WTC11 (cell line): ENCODE results near the gene NUP98. TPM values are rescaled to one million over a fixed set of nuclear protein-coding genes. Genes with fewer than 3 reads are reported as not detected.

Experiments used
- ATAC-seq: fragments of 200-7000 bp; cut with Tn5 transposase; 2 replicates; pipeline ENCODE4 v1.10.0; 2021; ENCODE audit warnings: mild to moderate bottlenecking, moderate library complexity
- CTCF ChIA-PET: fragments of 300-600 bp; sonication (Branson Sonifier 250); formaldehyde crosslinking; loops from one replicate; lab custom pipeline; 2021; ENCODE audit warnings: antibody characterized with exemption; lab: Charles Lee
- POLR2A ChIA-PET: fragments of 350-600 bp; sonication (Branson Sonifier 250); formaldehyde crosslinking; loops from one replicate; lab custom pipeline; 2021; ENCODE audit warnings: antibody characterized with exemption; lab: Charles Lee
- DNase-seq: peaks from one replicate; pipeline ENCODE4 v3.0.0; 2021; ENCODE audit warnings: low spot score
- H3K27ac Mint-ChIP-seq: 2 replicates; pipeline ENCODE4 v1.8.0; 2021; ENCODE audit warnings: mixed read lengths
- H3K27me3 Mint-ChIP-seq: 2 replicates; pipeline ENCODE4 v1.8.0; 2021; ENCODE audit warnings: low read depth, mild to moderate bottlenecking, moderate library complexity, mixed read lengths
- H3K36me3 Mint-ChIP-seq: 2 replicates; pipeline ENCODE4 v1.8.0; 2021; ENCODE audit warnings: mixed read lengths
- H3K4me1 Mint-ChIP-seq: 2 replicates; pipeline ENCODE4 v1.8.0; 2022; ENCODE audit warnings: mixed read lengths
- H3K4me3 Mint-ChIP-seq: 2 replicates; pipeline ENCODE4 v1.8.0; 2021; ENCODE audit warnings: mild to moderate bottlenecking, moderate library complexity, mixed read lengths
- H3K9me3 Mint-ChIP-seq: 2 replicates; pipeline ENCODE4 v1.8.0; 2021; ENCODE audit warnings: mixed read lengths
- ATF6 ChIP-seq: sonication (generic); formaldehyde crosslinking; IDR thresholded peaks from 2 replicates; pipeline ENCODE4 v1.8.1; 2023; ENCODE audit warnings: mild to moderate bottlenecking, missing genetic modification reagents
- CDX4 ChIP-seq: fragments of 250-450 bp; sonication (Bioruptor Pico); IDR thresholded peaks from 2 replicates; pipeline ENCODE4 v1.9.0; 2021; ENCODE audit warnings: moderate library complexity, mild to moderate bottlenecking, inconsistent platforms, borderline replicate concordance
- CREM ChIP-seq: sonication (generic); formaldehyde crosslinking; IDR thresholded peaks from 2 replicates; pipeline ENCODE4 v1.8.1; 2022; ENCODE audit warnings: mild to moderate bottlenecking, missing genetic modification reagents, moderate library complexity
- E2F5 ChIP-seq: sonication (generic); formaldehyde crosslinking; IDR thresholded peaks from 2 replicates; pipeline ENCODE4 v1.8.1; 2022; ENCODE audit warnings: mild to moderate bottlenecking, moderate library complexity, missing genetic modification reagents
- FOXP4 ChIP-seq: sonication (generic); formaldehyde crosslinking; IDR thresholded peaks from 2 replicates; pipeline ENCODE4 v1.8.0; 2022; ENCODE audit warnings: mild to moderate bottlenecking, missing genetic modification reagents
- JAZF1 ChIP-seq: fragments of 250-450 bp; sonication (Bioruptor Pico); IDR thresholded peaks from 2 replicates; pipeline ENCODE4 v1.9.0; 2021; ENCODE audit warnings: moderate library complexity, mild to moderate bottlenecking, inconsistent platforms
- RELA ChIP-seq: sonication (generic); formaldehyde crosslinking; IDR thresholded peaks from 2 replicates; pipeline ENCODE4 v1.8.1; 2022; ENCODE audit warnings: missing genetic modification reagents, mild to moderate bottlenecking, borderline replicate concordance
- SMAD3 ChIP-seq: sonication (generic); formaldehyde crosslinking; IDR thresholded peaks from 2 replicates; pipeline ENCODE4 v1.8.0; 2022; ENCODE audit warnings: missing genetic modification reagents, mild to moderate bottlenecking, borderline replicate concordance
- SOX15 ChIP-seq: fragments of 250-450 bp; sonication (Bioruptor Pico); IDR thresholded peaks from 2 replicates; pipeline ENCODE4 v1.9.0; 2021; ENCODE audit warnings: mild to moderate bottlenecking
- STAT6 ChIP-seq: sonication (generic); formaldehyde crosslinking; conservative IDR thresholded peaks from 2 replicates; pipeline ENCODE4 v1.8.1; 2023; ENCODE audit warnings: mild to moderate bottlenecking, low read depth, missing genetic modification reagents, moderate library complexity
- TCF7 ChIP-seq: sonication (generic); formaldehyde crosslinking; IDR thresholded peaks from 2 replicates; pipeline ENCODE4 v1.8.0; 2022; ENCODE audit warnings: mild to moderate bottlenecking, low read depth, missing genetic modification reagents, moderate library complexity
- TEAD4 ChIP-seq: sonication (generic); formaldehyde crosslinking; IDR thresholded peaks from 2 replicates; pipeline ENCODE4 v1.8.0; 2022; ENCODE audit warnings: mild to moderate bottlenecking, missing genetic modification reagents
- TP53 ChIP-seq: sonication (generic); formaldehyde crosslinking; IDR thresholded peaks from 2 replicates; pipeline ENCODE4 v1.8.1; 2023; ENCODE audit warnings: mild to moderate bottlenecking, missing genetic modification reagents
- ZBTB43 ChIP-seq: sonication (generic); formaldehyde crosslinking; IDR thresholded peaks from 2 replicates; pipeline ENCODE4 v1.8.1; 2023; ENCODE audit warnings: mild to moderate bottlenecking, missing genetic modification reagents
- ZNF317 ChIP-seq: sonication (generic); formaldehyde crosslinking; IDR thresholded peaks from 2 replicates; pipeline ENCODE4 v1.8.1; 2023; ENCODE audit warnings: low read depth, mild to moderate bottlenecking, moderate library complexity, missing genetic modification reagents, borderline replicate concordance
- ZNF425 ChIP-seq: fragments of 250-450 bp; sonication (Bioruptor Pico); conservative IDR thresholded peaks from 2 replicates; pipeline ENCODE4 v1.9.0; 2021; ENCODE audit warnings: mild to moderate bottlenecking
- ZNF671 ChIP-seq: fragments of 250-450 bp; sonication (Bioruptor Pico); IDR thresholded peaks from 2 replicates; pipeline ENCODE4 v1.8.0; 2021; ENCODE audit warnings: mild to moderate bottlenecking
- total RNA-seq: library from RNA; stranded (reverse); gene quantifications from 3 replicates; pipeline ENCODE4 v1.2.3, GENCODE V29; 2021

NUP98 gene
- total RNA-seq, 1 experiment from 2014 or later = 81.4 TPM

GRCh38 chr11:3820971-3821370, 23.6 kb upstream of the NUP98 start:
- TF ChIP-seq TEAD4 (no peak), ZBTB43 (CRISPR knock-in tag) (no peak), SOX15 (CRISPR knock-in tag) (no peak), ZNF671 (no peak), CREM (CRISPR knock-in tag) (no peak), STAT6 (no peak), ATF6 (CRISPR knock-in tag) (no peak), TP53 (CRISPR knock-in tag) (no peak), ZNF425 (no peak), E2F5 (CRISPR knock-in tag) (no peak), JAZF1 (CRISPR knock-in tag) (no peak), CDX4 (no peak), ZNF317 (no peak), RELA (CRISPR knock-in tag) (no peak), SMAD3 (CRISPR knock-in tag) (no peak), FOXP4 (CRISPR knock-in tag) (no peak), TCF7 (CRISPR knock-in tag) (no peak)
- Mint-ChIP-seq H3K27me3 (no peaks in the 10 kb centered on the region), H3K4me1 (peaks cover 26% of the 10 kb centered on the region), H3K36me3 (peaks cover 9% of the 10 kb centered on the region; the same call in 1 of the 2 replicates), H3K27ac (no peak overlapping the region), H3K4me3 (no peak overlapping the region), H3K9me3 (no peaks in the 10 kb centered on the region)
- ATAC-seq (no peak), DNase-seq (no peak)
- POLR2A ChIA-PET = interaction anchor here (1.1 kb wide), 1 partner anchor 20 kb away, joined by 3 read pairs; the partner anchor contains the start of gene RHOG
- CTCF ChIA-PET = interaction anchor here (0.9 to 1.9 kb wide), 4 partner anchors 13 to 252 kb away, joined by 3 to 6 read pairs (median 4); partner anchors contain the start of gene STIM1
